ACC112 (cell line): ENCODE results near the gene RFX8.
"Not testable (repeated sequence)": the region's sequence is repeated elsewhere in the genome, so short reads cannot be mapped to it uniquely, and the experiment has no call there.

Experiments used
- H2AFZ ChIP-seq: fragments of 200-600 bp; sonication (generic); one replicate; pipeline ENCODE4 v1.6.0; 2017; ENCODE audit warnings: antibody characterized with exemption, low read length; ENCODE audit not compliant: unreplicated experiment
- H3K27ac ChIP-seq: fragments of 200-600 bp; sonication (generic); 2 replicates; pipeline ENCODE4 v1.5.1; 2014; ENCODE audit warnings: low read depth, mild to moderate bottlenecking, antibody characterized with exemption, low read length, moderate library complexity
- H3K27me3 ChIP-seq: fragments of 200-600 bp; sonication (generic); 2 replicates; pipeline ENCODE4 v1.6.1; 2014; ENCODE audit warnings: mild to moderate bottlenecking, antibody characterized with exemption, low read length, moderate library complexity, mixed read lengths; ENCODE audit not compliant: insufficient read depth
- H3K36me3 ChIP-seq: fragments of 200-600 bp; sonication (generic); 2 replicates; pipeline ENCODE4 v1.6.1; 2016; ENCODE audit warnings: mild to moderate bottlenecking, antibody characterized with exemption, low read length, moderate library complexity, mixed read lengths; ENCODE audit not compliant: insufficient read depth
- H3K4me1 ChIP-seq: fragments of 200-600 bp; sonication (generic); one replicate; pipeline ENCODE4 v1.6.1; 2016; ENCODE audit warnings: low read length, mixed read lengths; ENCODE audit not compliant: insufficient read depth, unreplicated experiment, control insufficient read depth
- H3K4me3 ChIP-seq: fragments of 200-600 bp; sonication (generic); 2 replicates; pipeline ENCODE4 v1.5.1; 2014; ENCODE audit warnings: mild to moderate bottlenecking, low read depth, low read length
- H3K79me2 ChIP-seq: fragments of 200-600 bp; sonication (generic); one replicate; pipeline ENCODE4 v1.6.0; 2016; ENCODE audit warnings: low read length; ENCODE audit not compliant: control insufficient read depth, unreplicated experiment, insufficient read depth

Gene RFX8

GRCh38 chr2:101442042-101442666 is 32.8 kb downstream of the RFX8 start:
- peaks cover 34% of the 10 kb centered on the region for H3K4me1 ChIP-seq
- H2AFZ ChIP-seq = no peak overlapping the region
- H3K4me3 ChIP-seq = no peak overlapping the region; the same call in 1 of the 2 replicates
- H3K27ac ChIP-seq = peak overlapping the region; percentile 94
- peaks cover 6% of the 10 kb centered on the region; the same call in 1 of the 2 replicates for H3K36me3 ChIP-seq
- no peaks in the 10 kb centered on the region for H3K79me2 ChIP-seq
- no peaks in the 10 kb centered on the region for H3K27me3 ChIP-seq

DNA sequence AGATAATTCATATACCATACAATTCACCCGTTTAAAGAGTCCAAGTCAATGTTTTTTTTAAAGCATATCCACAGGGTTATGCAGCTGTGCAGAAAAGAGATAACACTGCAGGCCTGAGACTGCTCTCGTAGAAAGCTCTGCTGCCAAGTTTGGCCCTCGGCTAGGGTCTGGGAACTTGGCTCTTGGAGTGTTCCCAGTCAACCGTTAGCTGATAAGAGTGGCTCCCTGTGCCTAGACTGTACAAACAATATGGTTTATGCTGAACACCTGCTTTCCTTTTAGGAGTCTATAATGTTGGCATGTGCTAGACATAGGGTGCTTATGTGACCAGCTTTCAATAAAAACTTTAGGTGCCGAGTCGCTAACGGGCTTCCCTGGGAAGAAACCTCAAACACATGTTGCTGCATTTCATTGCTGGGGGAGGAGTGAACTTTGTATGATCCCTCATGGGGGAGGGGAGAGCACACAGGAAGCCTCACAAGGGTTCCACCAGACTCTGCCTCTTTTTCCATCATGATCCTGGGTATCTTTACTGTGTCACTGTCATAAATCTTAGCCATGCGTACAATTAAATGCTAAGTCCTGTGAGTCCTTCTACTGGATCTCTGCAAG is 34.7 kb downstream of the RFX8 start:
- Histone ChIP-seq H2AFZ (no peak overlapping the region), H3K36me3 (peaks cover 6% of the 10 kb centered on the region; the same call in 1 of the 2 replicates), H3K27ac (no peak overlapping the region)

DNA sequence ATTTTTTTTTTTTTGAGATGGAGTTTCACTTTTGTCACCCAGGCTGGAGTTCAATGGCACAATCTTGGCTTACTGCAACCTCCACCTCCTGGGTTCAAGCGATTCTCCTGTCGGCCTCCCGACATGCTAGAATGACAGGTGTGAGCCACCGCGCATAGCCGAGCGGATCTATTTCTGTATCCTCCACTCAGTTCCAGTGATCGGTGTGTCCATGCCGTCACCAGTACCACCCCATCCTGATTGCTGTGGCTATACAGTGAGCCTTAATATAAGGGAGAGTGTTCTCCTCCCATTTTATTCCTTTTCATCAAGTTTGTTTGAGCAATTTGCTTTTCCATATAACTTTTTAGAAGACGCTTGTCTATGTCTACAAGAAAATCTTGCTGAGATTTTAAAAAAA is 35.2 kb downstream of the RFX8 start:
- no peak overlapping the region for H2AFZ ChIP-seq
- H3K27ac ChIP-seq = no peak overlapping the region
- peaks cover 33% of the 10 kb centered on the region for H3K4me1 ChIP-seq
- H3K79me2 ChIP-seq = no peaks in the 10 kb centered on the region
- no peak overlapping the region for H3K4me3 ChIP-seq
- no peaks in the 10 kb centered on the region for H3K27me3 ChIP-seq
- H3K36me3 ChIP-seq = peaks cover 1% of the 10 kb centered on the region; the same call in 1 of the 2 replicates

More for the DNA sequence above, 34.7 kb downstream of the RFX8 start:
- Histone ChIP-seq H3K27me3 (no peaks in the 10 kb centered on the region), H3K79me2 (no peaks in the 10 kb centered on the region), H3K4me3 (no peak overlapping the region), H3K4me1 (peaks cover 33% of the 10 kb centered on the region)

DNA sequence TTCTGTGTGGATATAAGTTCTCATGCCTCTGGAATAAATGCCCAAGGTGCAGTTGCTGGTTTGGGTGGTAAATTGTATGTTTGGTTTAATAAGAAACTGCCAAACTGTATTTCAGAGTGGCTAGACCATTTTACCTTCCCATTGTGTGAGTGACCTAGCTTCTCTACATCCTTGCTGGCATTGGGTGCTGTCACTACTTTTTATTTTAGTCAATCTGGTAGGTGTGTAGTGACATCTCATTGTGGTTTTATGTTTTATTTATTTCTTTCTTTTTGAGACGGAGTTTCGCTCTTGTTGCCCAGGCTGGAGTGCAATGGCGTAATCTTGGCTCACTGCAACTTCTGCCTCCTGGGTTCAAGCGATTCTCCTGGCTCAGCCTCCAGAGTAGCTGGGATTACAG is 36.4 kb downstream of the RFX8 start:
- H3K36me3 ChIP-seq, H3K4me3 ChIP-seq, H2AFZ ChIP-seq, H3K27ac ChIP-seq, H3K79me2 ChIP-seq, H3K27me3 ChIP-seq: not testable (repeated sequence)
- H3K4me1 ChIP-seq = peaks cover 29% of the 10 kb centered on the region

DNA sequence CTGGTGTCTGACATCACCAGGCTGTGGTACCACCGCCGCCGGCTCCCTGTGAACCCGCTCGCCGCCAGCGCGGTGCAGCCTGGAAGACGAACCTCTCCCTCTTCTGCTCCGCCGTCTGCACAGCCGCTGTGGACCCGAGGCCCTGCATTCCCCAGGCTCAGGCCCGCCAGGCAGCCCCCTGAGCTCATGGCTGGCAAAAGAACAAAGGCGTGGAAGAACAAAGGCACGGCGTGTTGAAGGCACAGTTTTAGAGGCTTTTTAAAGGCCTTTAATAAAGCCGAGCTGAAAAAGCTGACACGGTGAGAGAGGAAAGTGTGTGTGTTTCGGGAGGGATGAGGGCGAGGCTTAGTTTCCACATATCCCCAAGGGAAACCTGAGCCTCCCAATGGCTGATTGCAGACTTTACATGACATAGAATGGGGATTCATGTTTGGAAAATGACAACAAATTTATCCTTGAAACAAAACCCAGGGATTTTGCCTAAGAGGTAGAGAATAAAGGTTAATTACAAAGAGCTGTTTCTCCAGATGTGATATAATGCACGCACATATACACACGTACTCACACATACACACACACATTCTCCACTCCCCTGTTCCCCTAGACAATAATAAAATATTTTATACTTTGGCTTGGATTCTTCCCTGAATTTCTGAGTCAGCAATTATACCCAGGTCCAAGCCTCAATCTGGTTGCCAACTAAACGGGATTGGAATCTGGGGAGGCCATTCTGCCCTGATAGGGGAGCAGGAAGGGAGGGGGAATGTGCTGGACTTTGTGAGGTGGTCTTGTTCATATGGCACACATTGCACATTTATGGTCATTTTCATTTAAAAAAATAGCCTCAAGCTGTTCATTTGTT is 39.7 kb downstream of the RFX8 start:
- Histone ChIP-seq H3K79me2 (no peaks in the 10 kb centered on the region), H3K36me3 (no peaks in the 10 kb centered on the region), H3K27ac (no peak overlapping the region), H2AFZ (no peak overlapping the region), H3K27me3 (no peaks in the 10 kb centered on the region), H3K4me1 (peaks cover 33% of the 10 kb centered on the region), H3K4me3 (no peak overlapping the region)

- Histone ChIP-seq H3K27ac (peak overlapping the region; percentile 63), H3K27me3 (no peaks in the 10 kb centered on the region), H3K4me1 (peaks cover 33% of the 10 kb centered on the region), H3K4me3 (no peak overlapping the region), H3K36me3 (no peaks in the 10 kb centered on the region), H3K79me2 (no peaks in the 10 kb centered on the region), H2AFZ (no peak overlapping the region)
These were observed 41.4 kb downstream of the RFX8 start for GRCh38 chr2:101433465-101433864.

GRCh38 chr2:101432411-101433181 is 42.3 kb downstream of the RFX8 start:
- Histone ChIP-seq H3K27me3 (no peaks in the 10 kb centered on the region), H3K36me3 (no peaks in the 10 kb centered on the region), H3K79me2 (no peaks in the 10 kb centered on the region), H3K4me3 (no peak overlapping the region), H3K4me1 (peaks cover 33% of the 10 kb centered on the region), H2AFZ (no peak overlapping the region), H3K27ac (peak overlapping the region; percentile 63)

DNA sequence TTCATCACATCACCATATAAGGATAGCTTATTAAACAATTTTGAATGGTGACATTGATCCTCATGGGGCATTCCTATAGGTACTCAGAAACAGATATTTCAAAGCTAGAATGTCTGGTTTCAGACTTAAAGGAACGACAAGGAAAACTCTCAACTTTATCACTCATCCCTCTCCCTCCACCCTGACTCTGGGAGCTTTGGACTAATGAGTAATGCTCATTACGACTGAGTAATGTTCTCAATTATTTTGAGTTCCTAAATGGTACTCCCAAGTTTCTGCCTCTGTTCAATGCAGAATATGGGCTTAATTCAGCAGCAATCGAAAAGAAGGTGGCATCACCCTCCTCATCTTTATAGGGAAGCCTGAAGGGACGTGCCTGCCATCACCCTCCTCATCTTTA is 43.4 kb downstream of the RFX8 start:
- H3K36me3 ChIP-seq = no peaks in the 10 kb centered on the region
- H3K27ac ChIP-seq = peak overlapping the region; percentile 25; the same call in 1 of the 2 replicates
- H2AFZ ChIP-seq = no peak overlapping the region
- no peaks in the 10 kb centered on the region for H3K27me3 ChIP-seq
- no peak overlapping the region for H3K4me3 ChIP-seq
- H3K79me2 ChIP-seq = no peaks in the 10 kb centered on the region
- H3K4me1 ChIP-seq = peaks cover 33% of the 10 kb centered on the region

- H3K79me2 ChIP-seq = no peaks in the 10 kb centered on the region
- no peak overlapping the region for H3K4me3 ChIP-seq
- peaks cover 26% of the 10 kb centered on the region for H3K4me1 ChIP-seq
- no peak overlapping the region for H3K27ac ChIP-seq
- no peak overlapping the region for H2AFZ ChIP-seq
- no peaks in the 10 kb centered on the region for H3K27me3 ChIP-seq
- no peaks in the 10 kb centered on the region for H3K36me3 ChIP-seq
These were observed 44.8 kb downstream of the RFX8 start for GRCh38 chr2:101430156-101430555.

DNA sequence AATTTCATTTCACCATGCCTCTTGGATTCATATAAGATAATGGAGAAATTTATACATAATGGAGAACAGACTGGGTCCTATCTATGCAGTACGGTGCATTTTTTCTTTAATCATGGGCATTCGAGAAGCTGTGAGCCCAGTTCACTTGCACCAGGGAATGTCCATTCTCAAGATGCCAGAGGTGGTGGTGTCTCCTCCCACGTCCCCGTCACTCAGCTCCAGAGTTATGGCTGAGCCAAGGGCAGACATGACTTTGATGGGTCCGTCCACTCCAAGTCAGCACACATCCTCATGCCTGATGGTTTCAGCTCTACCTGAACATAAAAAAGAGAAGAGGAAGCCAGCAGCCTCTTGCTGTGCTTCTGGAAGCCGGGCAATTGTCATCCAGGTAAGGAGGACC is 45.5 kb downstream of the RFX8 start:
- H3K79me2 ChIP-seq = no peaks in the 10 kb centered on the region
- no peak overlapping the region for H2AFZ ChIP-seq
- H3K36me3 ChIP-seq = no peaks in the 10 kb centered on the region
- H3K27me3 ChIP-seq = no peaks in the 10 kb centered on the region
- no peak overlapping the region for H3K4me3 ChIP-seq
- H3K4me1 ChIP-seq = peaks cover 26% of the 10 kb centered on the region
- no peak overlapping the region for H3K27ac ChIP-seq
